Endometrial microvascular endothelial cells (primary cell): ENCODE data around the gene NTN4. TPM values are rescaled to one million over a fixed set of nuclear protein-coding genes. Genes with fewer than 3 reads are reported as not detected.
"Not testable (repeated sequence)": the region's sequence is repeated elsewhere in the genome, so short reads cannot be mapped to it uniquely, and the experiment has no call there.

Experiments
- in situ Hi-C: cut with HindIII; loops from 2 replicates; pipeline ENCODE4 v1.10.0; 2017; ENCODE audit warnings: low sequenced_read_pairs, low pct_unique_long_range_greater_than_20kb; ENCODE audit errors: inconsistent ontology term
- total RNA-seq: library from RNA; depleted of rRNA; stranded (reverse); fragments of >200 nt; gene quantifications from one replicate; pipeline ENCODE4 v1.2.3, GENCODE V29; 2015; ENCODE audit errors: inconsistent ontology term

Gene NTN4
- total RNA-seq, 1 donor from 2014 or later, result 119 TPM

GRCh38 chr12:95681210-95681765 is 109.3 kb downstream of the NTN4 start:
- in situ Hi-C loops, result no loop called here

- in situ Hi-C loops, result no loop called here
Measured at GRCh38 chr12:95678684-95679083, 111.9 kb downstream of the NTN4 start.

- in situ Hi-C loops, result not testable (repeated sequence)
Measured at GRCh38 chr12:95677782-95678181, 112.8 kb downstream of the NTN4 start.

GRCh38 chr12:95674631-95675030 is 115.9 kb downstream of the NTN4 start:
- in situ Hi-C loops, result no loop called here

GRCh38 chr12:95674163-95674562 is 116.4 kb downstream of the NTN4 start:
- in situ Hi-C loops, result no loop called here

GRCh38 chr12:95673576-95673975 is 117.0 kb downstream of the NTN4 start:
- in situ Hi-C loops, result no loop called here

- in situ Hi-C loops, result no loop called here
Measured at GRCh38 chr12:95672166-95672565, 118.4 kb downstream of the NTN4 start.

- in situ Hi-C loops, result no loop called here
Measured at GRCh38 chr12:95671265-95671664, 119.3 kb downstream of the NTN4 start.

- in situ Hi-C loops, result no loop called here
Measured at GRCh38 chr12:95663525-95663924, 127.0 kb downstream of the NTN4 start.

- in situ Hi-C loops, result no loop called here
Measured at GRCh38 chr12:95661360-95661759, 129.2 kb downstream of the NTN4 start.

- in situ Hi-C loops, result no loop called here
Measured at GRCh38 chr12:95658386-95658785, 132.2 kb downstream of the NTN4 start.

GRCh38 chr12:95654665-95655064 is 135.9 kb downstream of the NTN4 start:
- in situ Hi-C loops, result not testable (repeated sequence)

- in situ Hi-C loops, result no loop called here
Measured at GRCh38 chr12:95653771-95654546, 136.6 kb downstream of the NTN4 start.

- in situ Hi-C loops, result no loop called here
Measured at GRCh38 chr12:95651681-95652080, 138.9 kb downstream of the NTN4 start.

GRCh38 chr12:95648990-95649791 is 141.4 kb downstream of the NTN4 start:
- in situ Hi-C loops, result no loop called here

GRCh38 chr12:95646781-95647190 is 143.8 kb downstream of the NTN4 start:
- in situ Hi-C loops, result no loop called here

- in situ Hi-C loops, result no loop called here
Measured at GRCh38 chr12:95643256-95643655, 147.3 kb downstream of the NTN4 start.

GRCh38 chr12:95642583-95642982 is 148.0 kb downstream of the NTN4 start:
- in situ Hi-C loops, result no loop called here

- in situ Hi-C loops, result no loop called here
Measured at GRCh38 chr12:95641299-95641952, 149.1 kb downstream of the NTN4 start.
